Measurements from ENCODE around the gene GPATCH1.
"Not testable (repeated sequence)": the region's sequence is repeated elsewhere in the genome, so short reads cannot be mapped to it uniquely, and the experiment has no call there.

Gene GPATCH1

GRCh38 chr19:33124207-33125098 is 43.5 kb downstream of the GPATCH1 start:
- DNase-seq: no peak

- DNase-seq: no peak
Measured at GRCh38 chr19:33125929-33126388, 45.0 kb downstream of the GPATCH1 start.

GRCh38 chr19:33126712-33127111 is 45.7 kb downstream of the GPATCH1 start:
- not testable (repeated sequence) for DNase-seq

- no peak for DNase-seq
Measured at GRCh38 chr19:33129901-33130300, 48.9 kb downstream of the GPATCH1 start.

- no peak for DNase-seq
Measured at GRCh38 chr19:33130433-33130832, 49.5 kb downstream of the GPATCH1 start.

- no peak for DNase-seq
Measured at GRCh38 chr19:33132021-33132420, 51.0 kb downstream of the GPATCH1 start, which contains the start of gene WDR88. WDR88 (plus strand) TSS chr19:33132114; CDS start chr19:33132170, 56 bp downstream.

GRCh38 chr19:33132425-33132824 is 51.4 kb downstream of the GPATCH1 start:
- DNase-seq: no peak

GRCh38 chr19:33133438-33134031 is 52.6 kb downstream of the GPATCH1 start:
- DNase-seq: no peak

GRCh38 chr19:33134571-33135041 is 53.6 kb downstream of the GPATCH1 start:
- DNase-seq: no peak

GRCh38 chr19:33139165-33139564 is 58.2 kb downstream of the GPATCH1 start:
- no peak for DNase-seq

- no peak for DNase-seq
Measured at GRCh38 chr19:33143897-33144405, 63.0 kb downstream of the GPATCH1 start.

- no peak for DNase-seq
Measured at GRCh38 chr19:33146209-33146608, 65.2 kb downstream of the GPATCH1 start.

- DNase-seq: no peak
Measured at GRCh38 chr19:33147538-33147937, 66.6 kb downstream of the GPATCH1 start.

GRCh38 chr19:33150852-33151518 is 70.0 kb downstream of the GPATCH1 start:
- no peak for DNase-seq

GRCh38 chr19:33152176-33152575 is 71.2 kb downstream of the GPATCH1 start:
- no peak for DNase-seq

- DNase-seq: not testable (repeated sequence)
Measured at GRCh38 chr19:33152625-33153024, 71.6 kb downstream of the GPATCH1 start.

- DNase-seq: not testable (repeated sequence)
Measured at GRCh38 chr19:33154313-33154712, 73.3 kb downstream of the GPATCH1 start.

- DNase-seq: no peak
Measured at GRCh38 chr19:33156334-33156733, 75.4 kb downstream of the GPATCH1 start.

GRCh38 chr19:33157906-33158305 is 76.9 kb downstream of the GPATCH1 start:
- DNase-seq: no peak

GRCh38 chr19:33158365-33158764 is 77.4 kb downstream of the GPATCH1 start:
- no peak for DNase-seq

GRCh38 chr19:33159149-33159548 is 78.2 kb downstream of the GPATCH1 start:
- no peak for DNase-seq

GRCh38 chr19:33159893-33160292 is 78.9 kb downstream of the GPATCH1 start:
- DNase-seq: no peak

- no peak for DNase-seq
Measured at GRCh38 chr19:33161201-33161600, 80.2 kb downstream of the GPATCH1 start.
